ENCODE results near the gene PHACTR1. TPM values are rescaled to one million over a fixed set of nuclear protein-coding genes. Genes with fewer than 3 reads are reported as not detected.

The PHACTR1 gene
- total RNA-seq, 4 donors from 2014 or later = 12.6 to 17.7 (median 17.1) TPM

GRCh38 chr6:13181393-13181792 is 464.8 kb downstream of the PHACTR1 start:
- DNase-seq (ENCODE audit: low spot score) = no peak
- TF ChIP-seq CTCF (IDR thresholded peaks at IDR 0.05) = no peak
- no peak for ATAC-seq (ENCODE audit: low FRiP score)

- DNase-seq (ENCODE audit: low spot score) (no peak), ATAC-seq (ENCODE audit: low FRiP score) (no peak)
- no peak for TF ChIP-seq CTCF (IDR thresholded peaks at IDR 0.05)
Observed at GRCh38 chr6:13183415-13184088, 467.0 kb downstream of the PHACTR1 start.

GRCh38 chr6:13184089-13184468 is 467.5 kb downstream of the PHACTR1 start:
- no peak for DNase-seq (ENCODE audit: low spot score)
- no peak for ATAC-seq (ENCODE audit: low FRiP score)
- TF ChIP-seq CTCF (IDR thresholded peaks at IDR 0.05) = no peak

- ATAC-seq (ENCODE audit: low FRiP score) = no peak
Observed at GRCh38 chr6:13184547-13184946, 468.0 kb downstream of the PHACTR1 start.

GRCh38 chr6:13186861-13187260 is 470.3 kb downstream of the PHACTR1 start:
- TF ChIP-seq CTCF (IDR thresholded peaks at IDR 0.05) = no peak
- ATAC-seq (ENCODE audit: low FRiP score) = no peak
- no peak for DNase-seq (ENCODE audit: low spot score)

More at GRCh38 chr6:13184547-13184946, 468.0 kb downstream of the PHACTR1 start:
- no peak for TF ChIP-seq CTCF (IDR thresholded peaks at IDR 0.05)
- DNase-seq (ENCODE audit: low spot score) = no peak

- DNase-seq (ENCODE audit: low spot score) (no peak), ATAC-seq (ENCODE audit: low FRiP score) (no peak)
Observed at GRCh38 chr6:13187692-13188091, 471.1 kb downstream of the PHACTR1 start.

More at GRCh38 chr6:13187692-13188091, 471.1 kb downstream of the PHACTR1 start:
- TF ChIP-seq CTCF (IDR thresholded peaks at IDR 0.05) = no peak
